ENCODE results near the gene DQX1.
"Not testable (repeated sequence)": the region's sequence is repeated elsewhere in the genome, so short reads cannot be mapped to it uniquely, and the experiment has no call there.

Gene DQX1

DNA sequence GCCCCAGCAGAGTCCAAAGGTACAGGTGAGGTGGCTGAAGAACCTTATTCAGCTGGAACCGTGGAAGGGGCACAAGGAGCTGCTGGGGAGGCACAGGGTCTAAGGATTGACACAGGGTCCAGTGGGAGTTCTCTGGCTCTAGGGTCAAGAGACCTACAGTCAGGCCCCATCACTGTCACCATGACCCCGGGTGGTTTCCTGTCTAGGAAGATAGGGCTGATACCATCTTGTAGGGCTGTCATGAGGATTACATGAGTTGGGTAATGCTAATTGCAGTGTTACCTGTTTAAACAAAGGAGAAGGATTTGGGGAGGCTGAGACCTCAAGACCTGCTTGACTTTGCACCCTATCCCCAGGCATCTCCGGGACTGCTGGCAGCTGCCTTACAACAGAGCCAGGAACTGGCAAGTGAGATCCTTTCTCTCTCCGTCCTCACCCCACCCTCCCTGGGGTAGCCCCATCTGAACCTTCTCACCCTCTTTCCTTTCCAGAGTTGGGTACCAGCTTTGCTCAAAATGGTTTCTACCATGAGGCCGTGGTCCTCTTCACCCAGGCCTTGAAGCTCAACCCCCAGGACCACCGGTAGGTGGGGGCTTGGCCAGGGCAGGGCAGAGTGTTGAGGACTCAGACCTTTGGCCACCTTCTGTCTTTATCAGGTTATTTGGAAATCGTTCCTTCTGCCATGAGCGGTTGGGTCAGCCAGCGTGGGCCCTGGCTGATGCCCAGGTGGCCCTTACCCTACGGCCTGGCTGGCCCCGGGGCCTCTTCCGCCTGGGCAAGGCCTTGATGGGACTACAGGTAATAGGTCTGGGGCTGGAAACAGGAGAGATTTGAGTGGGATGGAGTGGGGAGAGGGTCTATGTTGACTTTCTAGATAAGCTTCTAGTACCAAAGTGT lies 34.1 kb downstream of the DQX1 start:
- DNase-seq: no peak

- DNase-seq: no peak
Measured at GRCh38 chr2:74489906-74490305, 36.1 kb downstream of the DQX1 start.

DNA sequence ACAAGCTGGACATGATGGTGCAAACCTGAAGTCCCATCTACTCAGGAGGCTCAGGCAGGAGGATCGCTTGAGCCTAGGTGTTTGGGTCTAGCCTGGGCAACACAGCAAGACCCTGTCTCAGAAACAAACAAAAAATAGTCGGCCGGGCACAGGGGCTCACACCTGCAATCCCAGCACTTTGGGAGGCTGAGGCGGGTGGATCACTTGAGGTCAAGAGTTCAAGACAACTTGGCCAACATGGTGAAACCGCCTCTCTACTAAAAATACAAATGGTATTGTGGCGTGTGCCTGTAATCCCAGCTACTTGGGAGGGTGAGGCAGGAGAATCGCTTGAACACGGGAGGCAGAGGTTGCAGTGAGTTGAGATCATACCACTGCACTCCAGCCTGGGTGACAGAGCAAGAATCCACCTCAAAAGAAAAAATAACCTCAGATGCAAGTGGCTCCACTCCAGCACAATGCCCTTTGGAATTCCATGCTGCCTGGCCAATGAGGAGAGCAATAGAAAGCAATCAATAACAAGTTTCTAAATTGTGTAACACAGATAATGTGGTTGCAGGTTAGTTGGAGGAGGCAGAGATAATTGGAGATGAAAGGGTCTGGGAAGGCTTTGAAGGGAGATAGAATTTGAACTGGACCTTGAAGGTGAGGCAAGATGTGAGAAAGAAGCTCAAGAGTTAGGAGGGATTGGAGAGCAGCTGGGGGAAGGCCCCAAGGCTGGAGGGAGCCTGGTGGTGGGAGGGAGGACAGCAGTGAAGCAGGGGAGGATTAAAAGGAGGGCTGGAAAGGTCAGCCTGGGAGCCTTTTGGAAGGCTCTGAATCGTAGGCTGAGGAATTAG lies 37.2 kb downstream of the DQX1 start:
- no peak for DNase-seq

DNA sequence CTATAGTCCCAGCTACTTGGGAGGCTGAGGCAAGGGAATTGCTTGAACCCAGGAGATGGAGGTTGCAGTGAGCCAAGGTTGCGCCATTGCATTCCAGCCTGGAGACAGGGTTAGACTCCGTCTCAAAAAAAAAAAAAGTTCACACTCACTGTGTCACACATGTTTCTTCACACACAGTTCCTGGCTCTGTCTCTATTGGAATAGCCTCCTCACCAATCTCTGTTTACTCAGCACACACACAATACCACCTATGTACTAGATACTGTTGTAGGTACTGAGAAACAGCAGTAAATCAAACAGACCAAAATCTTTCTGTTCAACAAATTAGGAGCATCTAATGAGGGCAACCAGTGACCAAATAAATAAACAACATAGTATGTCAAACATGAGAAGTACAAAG lies 39.9 kb downstream of the DQX1 start:
- no peak for DNase-seq

DNA sequence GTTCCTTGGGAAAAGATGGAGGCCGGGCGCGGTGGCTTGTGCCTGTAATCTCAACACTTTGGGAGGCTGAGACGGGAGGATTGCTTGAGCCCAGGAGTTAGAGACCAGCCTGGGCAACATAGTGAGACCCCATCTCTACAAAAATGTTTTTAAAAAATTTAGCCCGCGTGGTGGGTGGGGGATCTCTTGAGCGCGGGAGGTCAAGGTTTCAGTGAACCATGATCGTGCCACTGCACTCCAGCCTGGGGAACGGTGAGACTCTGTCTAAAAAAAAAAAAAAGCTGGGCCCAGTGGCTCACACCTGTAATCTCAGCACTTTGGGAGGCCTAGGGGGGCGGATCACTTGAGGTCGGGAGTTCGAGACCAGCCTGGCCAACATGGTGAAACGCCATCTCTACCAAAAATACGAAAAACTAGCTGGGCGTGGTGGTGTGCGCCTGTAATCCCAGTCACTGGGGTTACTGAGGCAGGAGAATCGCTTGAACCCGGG lies 42.3 kb downstream of the DQX1 start:
- not testable (repeated sequence) for DNase-seq

GRCh38 chr2:74482801-74483674 lies 43.0 kb downstream of the DQX1 start, which contains the start of the genes CCDC142 and TTC31:
TSS of gene CCDC142 (minus strand) at chr2:74482998. CDS start at chr2:74482837, 161 bp downstream.
TSS of gene TTC31 (plus strand) at chr2:74483081. CDS start at chr2:74483096, 15 bp downstream.
- peak; percentile 83 for DNase-seq

DNA sequence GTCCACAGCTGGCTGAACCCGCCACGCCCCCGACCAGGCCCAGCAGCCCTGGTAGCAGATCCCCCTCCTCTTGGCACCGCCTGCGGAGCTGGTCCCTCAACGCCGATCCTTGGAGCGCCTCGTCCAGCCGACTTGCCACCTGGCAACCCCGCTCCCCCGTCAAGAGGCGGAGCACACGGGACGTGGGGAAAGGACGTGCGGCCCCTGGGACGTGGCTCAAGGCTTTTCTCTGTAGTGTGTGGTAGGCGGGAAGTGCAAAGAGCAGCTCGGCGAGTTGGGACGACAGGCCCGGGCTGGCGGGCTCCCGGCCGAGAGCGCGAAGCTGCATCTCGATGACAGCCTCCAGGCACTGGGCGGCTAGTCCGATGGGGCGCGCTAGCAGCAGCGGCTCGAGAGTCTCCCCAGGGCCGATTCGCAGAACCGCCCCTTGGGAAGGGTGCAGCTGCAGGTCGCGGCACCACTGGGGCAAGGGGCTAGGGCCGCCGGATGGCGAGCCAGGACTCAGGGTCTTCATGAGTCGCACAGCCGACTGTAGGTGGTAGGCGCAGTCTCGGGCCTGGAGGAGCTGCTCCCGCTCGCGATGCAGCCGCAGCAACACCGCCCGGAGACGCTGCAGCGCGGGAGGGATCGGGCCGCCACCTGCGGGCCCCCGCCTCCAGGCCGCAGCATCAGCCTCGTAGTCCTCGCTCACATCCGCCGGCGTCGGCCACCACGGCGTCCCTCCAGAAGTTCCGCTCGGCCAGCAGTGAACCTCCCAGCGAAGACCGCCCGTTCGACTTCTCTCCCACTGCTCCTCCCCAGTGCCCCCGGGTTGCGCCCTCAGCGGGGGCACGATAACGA lies 43.9 kb downstream of the DQX1 start:
- DNase-seq: no peak

DNA sequence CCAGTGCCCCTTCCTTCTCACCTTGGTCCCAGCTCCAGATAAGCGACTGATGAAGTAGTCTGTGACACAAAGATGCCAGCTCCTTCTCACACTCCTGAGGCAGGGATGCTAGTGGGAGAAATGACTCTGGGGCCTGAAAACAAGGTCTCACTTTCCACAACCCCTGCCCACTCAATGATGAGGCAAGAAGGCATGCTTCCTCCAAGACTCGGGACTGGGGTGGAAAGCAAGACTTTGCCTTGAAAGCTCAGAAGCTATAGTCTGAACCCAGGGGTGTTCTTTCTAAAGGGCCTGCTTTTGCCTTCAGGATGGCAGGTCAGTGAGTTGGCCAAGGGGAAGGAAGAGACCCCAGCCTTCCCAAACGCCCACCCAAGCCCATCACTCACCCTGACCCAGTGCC lies 44.6 kb downstream of the DQX1 start:
- no peak for DNase-seq

DNA sequence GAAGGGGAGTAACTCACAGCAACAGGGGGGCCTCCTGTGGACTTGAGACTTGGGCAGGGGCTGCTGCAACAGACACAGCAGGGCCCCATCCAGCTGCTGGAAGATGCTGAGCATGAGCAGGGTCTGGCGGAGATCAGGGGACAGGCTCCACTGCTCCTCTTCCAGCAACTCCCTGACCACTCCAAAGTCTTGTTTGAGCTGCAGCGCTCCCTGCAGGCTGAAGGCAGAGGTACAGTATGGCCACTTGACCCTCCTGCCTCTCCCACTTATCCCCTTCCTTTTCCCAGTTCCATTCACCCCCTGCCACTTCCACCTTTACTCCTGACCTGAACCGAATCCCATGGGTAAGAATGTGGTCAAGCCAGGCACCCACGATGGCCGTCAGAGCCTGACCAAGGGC lies 51.1 kb downstream of the DQX1 start:
- DNase-seq: no peak

DNA sequence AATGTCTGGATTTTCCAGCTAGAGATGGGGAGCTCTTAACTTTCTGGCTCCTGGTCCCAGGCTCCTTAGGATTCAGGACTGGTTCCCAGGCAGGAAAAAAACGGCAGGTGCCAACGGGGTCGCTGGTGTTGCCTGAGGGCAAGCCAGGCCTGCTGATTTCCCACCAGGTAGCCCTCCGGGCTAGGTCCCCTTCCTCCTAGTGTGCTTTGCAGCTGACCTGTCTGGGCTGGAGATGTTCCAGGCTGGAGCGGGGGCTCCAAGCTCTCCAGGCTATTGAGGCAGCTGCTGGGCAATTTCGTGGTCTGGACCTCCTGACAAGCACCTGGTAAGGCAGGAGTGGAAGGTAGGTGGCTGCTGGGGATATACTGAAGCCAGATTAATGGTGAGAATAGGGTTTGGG lies 51.5 kb downstream of the DQX1 start:
- no peak for DNase-seq

GRCh38 chr2:74472945-74473258 lies 53.1 kb downstream of the DQX1 start:
- DNase-seq: no peak

DNA sequence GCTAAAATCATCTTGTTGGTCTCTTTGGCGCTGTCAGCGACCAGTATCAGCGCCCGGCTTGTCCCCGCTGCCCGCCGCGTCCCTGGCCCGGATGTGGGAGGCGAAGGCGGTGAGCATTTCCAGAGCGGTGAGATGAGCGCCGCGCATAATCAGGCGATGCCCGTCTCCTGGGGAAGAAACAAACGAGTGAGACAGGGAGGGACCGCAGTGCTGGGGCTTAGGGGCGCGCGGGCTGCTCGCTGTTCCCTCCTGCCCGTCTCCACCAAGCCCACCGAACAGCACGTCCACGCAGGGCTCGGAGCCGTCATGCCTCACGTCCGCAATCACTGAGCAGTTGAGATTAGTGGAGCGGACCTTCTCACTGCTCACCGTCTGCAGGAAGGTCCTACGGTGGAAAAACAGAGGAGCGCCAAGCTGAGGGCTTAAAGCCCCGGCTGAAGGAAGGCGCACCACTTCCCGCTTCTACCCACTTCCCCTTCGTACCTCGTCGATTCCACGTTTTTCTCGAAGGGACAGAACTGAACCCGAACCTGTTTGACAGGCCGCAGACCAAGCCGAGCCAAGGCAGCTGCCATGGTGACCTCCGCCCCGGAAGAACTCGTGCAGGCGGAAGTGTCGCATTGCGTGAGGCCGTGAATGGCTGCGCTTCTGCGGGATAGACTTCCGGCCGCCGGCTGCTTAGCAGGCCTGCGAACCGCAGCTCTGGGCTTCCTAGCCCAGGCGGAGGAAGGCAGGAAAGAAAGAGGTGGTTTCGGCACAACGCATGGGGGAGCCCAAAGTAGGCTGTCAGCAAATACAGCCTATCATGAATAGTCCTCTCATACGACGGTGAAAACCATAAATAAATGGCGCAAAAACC lies 53.7 kb downstream of the DQX1 start, which contains the start of gene MRPL53:
TSS of gene MRPL53 (minus strand) at position 595 of the 859 bp plus-strand sequence. CDS start at position 575, 20 bp downstream.
- peak; percentile 54 for DNase-seq

DNA sequence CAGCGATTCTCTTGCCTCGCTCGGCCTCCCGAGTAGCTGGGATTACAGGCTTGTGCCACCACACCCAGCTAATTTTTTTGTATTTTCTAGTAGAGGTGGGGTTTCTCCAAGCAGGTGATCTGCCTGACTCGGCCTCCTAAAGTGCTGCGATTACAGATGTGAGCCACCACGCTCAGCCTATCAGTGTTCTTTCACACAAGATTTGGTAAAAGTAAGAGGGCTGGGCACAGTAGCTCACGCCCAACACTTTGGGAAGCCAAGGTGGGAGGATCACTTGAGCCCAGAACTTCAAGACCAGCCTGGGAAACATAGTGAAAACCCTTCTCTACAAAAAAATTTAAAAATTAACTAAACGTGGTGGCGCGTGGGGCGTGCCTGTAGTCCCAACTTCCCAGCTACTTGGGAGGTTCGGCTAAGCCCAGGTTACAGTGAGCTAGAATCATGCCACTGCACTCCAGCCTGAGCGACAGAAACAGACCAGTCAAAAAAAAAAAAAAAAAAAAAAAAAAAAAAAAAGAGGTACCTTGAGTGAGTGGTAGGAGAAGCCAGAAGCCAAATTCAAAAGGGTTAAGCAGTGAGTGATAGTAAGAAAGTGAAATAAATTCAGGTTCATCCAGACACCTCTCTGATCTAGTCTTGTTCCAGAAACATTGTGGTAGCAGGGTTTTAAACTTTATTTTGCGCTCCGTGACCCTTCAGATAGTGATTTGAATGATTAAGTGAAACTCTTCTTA lies 54.5 kb downstream of the DQX1 start:
- no peak for DNase-seq

DNA sequence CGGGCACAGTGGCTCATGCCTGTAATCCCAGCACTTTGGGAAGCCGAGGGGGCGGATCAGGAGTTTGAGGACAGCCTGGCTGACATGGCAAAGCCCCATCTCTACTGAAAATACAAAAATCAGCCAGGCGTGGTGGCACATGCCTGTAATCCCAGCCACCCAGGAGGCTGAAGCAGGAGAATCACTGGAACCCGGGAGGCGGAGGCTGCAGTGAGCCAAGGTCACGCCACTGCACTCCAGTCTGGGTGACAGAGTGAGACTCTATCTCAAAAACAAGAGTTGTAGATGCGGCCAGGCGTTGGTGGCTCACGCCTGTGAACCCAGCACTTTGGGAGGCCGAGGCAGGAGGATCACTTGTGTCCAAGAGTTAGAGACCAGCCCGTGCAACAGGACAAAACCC lies 55.3 kb downstream of the DQX1 start:
- DNase-seq: not testable (repeated sequence)
